Measurements from ENCODE around the gene LMF2.
"Not testable (repeated sequence)": the region's sequence is repeated elsewhere in the genome, so short reads cannot be mapped to it uniquely, and the experiment has no call there.

The LMF2 gene

DNA sequence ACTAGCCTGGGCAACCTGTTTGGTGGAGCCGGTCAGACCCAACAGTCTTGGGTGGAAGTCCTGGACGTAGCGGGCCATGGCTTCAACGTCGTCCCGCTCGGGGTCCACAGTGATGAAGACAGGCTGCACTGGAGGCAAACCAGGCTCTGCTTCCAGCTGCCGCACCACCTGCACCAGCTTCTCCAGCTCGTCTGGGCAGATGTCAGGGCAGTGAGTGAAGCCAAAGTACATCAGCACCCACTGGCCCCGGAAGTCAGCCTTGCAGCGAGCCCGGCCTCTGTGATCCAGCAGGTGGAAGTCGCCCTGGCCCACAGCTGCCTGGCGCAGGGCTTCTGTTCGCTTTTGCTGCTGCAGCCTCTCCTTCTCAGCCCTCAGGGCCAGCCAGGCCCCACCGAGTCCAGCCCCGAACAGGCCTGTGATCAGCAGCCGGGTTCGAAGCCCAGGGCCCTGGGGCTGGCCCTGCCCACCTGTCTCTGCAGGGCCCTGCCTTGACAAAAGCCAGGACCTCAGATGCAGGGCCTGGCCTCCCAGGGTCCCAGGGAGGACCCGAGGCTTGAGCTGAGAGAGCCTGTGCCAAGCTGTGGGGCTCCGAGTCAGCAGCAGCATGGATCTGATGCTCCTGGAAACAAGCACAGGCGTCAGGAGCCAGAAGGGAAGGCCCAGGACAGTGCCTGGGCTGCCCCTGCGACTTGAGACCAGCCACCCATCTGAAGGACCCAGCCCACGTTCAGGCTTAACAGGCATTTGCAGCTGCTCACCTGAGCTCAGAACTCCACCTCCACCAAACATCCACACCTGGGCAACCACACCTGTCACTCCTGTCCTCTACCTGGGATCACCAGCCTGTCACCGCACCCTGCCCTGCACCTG, 16.5 kb upstream of the LMF2 start:
- no peak for DNase-seq (ENCODE audit: low read depth in 2 of 2)

DNA sequence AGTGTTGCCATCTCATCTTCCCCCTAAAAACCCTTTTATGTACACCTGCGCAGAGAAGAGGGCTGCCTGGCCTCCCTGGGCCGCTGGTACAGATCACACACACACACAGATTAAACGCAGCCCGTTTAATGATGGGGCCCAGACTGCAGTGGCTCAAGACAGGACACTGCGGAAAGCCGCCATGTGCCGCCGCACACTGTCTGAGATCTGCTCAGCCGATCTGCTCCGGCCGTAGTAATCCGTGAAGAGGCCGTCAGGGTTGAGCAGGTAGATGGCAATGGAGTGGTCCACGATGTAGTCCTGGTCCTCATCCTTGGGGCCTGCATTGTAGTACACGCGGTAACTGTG, 15.9 kb upstream of the LMF2 start:
- DNase-seq (ENCODE audit: low read depth in 2 of 2) = no peak

DNA sequence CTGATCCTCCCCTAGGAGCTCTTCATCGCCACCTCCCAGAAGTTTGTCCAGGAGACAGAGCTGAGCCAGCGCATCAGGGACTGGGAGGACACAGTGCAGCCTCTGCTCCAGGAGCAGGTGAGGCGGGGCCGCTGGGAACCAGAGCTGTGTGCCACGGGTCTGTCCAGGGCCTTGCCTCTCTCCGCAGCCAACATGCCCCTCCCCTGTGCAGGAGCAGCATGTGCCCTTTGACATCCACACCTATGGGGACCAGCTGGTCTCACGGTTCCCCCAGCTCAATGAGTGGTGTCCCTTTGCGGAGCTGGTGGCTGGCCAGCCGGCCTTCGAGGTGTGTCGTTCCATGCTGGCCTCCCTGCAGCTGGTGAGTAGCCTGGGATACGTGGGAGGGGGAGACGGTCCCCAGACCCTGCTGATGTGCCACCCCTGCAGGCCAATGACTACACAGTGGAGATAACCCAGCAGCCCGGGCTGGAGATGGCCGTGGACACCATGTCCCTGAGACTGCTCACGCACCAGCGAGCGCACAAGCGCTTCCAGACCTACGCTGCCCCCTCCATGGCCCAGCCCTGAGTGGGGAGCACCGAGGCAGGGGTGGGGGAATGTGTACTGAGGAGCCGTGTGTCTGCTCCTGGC, 15.4 kb upstream of the LMF2 start:
- DNase-seq (ENCODE audit: low read depth in 2 of 2) = no peak

DNA sequence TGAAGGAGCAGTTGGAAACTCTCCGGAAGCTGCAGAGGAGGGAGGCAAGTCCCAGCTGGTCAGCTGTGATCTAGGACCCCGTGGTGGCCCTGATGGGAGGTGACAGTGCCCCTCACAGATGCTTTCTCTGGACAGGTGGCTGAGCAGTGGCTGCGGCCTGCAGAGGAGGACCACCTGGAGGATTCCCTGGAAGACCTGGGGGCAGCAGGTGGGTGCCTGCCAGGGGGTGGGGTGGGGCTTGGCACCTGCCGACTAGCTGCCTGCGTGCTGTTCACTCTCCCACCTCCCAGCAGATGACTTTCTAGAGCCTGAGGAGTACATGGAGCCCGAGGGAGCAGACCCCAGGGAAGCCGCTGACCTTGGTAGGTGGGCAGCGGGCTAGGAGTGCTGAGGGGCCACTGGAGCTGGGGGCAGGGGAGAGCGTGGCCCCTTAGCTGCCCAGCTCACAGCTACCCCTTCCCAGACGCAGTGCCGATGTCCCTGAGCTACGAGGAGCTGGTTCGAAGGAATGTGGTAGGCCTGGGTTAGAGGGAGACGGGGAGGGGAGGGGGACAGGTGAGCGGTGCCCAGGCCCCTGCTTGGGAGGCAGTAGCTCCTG, 14.8 kb upstream of the LMF2 start:
- no peak for DNase-seq (ENCODE audit: low read depth in 2 of 2)

DNA sequence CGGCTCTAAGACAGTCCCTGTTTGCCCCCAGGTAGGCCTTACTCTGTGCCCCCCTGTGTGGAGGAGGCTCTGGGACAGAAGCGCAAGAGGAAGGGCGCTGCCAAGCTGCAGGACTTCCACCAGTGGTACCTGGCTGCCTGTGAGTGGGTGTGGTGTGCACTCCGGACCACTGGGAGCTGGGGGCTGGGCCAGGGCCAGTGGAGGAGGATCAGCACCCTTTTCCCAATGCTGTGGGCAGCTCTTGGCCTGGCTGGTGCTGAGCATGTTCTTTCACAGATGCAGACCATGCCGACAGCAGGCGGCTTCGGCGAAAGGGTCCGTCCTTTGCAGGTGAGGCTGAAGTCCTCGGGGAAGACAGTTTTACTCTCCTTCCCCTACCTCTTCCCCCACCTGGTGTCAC, 14.2 kb upstream of the LMF2 start:
- DNase-seq (ENCODE audit: low read depth in 2 of 2) = no peak

DNA sequence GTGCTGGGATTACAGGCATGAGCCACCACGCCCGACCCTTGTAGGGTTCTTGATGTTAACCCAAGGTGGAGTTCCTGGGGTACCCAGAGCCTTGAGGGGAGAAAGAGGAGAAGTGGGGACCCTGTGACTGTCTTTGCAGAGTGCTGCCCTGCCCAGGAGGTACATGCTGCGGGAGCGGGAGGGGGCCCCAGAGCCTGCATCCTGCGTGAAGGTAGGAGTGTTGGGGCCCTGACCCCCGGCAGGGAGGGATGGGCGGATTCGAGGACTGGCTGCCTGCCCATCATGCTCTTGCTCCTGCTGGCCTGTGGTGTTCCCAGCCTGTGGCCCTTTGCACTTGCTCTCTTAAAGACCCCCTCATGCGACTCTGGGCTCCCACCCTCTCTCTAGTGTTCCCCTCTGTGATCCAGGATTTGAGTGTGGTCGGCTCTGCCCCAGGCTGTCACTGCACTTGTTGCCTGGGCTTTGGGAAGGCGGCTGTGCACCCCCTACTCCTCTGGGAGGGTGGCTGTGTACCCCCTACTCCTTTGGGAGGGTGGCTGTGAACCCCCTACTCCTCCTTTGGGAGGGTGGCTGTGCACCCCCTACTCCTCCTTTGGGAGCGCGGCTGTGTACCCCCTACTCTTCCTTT, 13.4 kb upstream of the LMF2 start:
- DNase-seq (ENCODE audit: low read depth in 2 of 2) = no peak

DNA sequence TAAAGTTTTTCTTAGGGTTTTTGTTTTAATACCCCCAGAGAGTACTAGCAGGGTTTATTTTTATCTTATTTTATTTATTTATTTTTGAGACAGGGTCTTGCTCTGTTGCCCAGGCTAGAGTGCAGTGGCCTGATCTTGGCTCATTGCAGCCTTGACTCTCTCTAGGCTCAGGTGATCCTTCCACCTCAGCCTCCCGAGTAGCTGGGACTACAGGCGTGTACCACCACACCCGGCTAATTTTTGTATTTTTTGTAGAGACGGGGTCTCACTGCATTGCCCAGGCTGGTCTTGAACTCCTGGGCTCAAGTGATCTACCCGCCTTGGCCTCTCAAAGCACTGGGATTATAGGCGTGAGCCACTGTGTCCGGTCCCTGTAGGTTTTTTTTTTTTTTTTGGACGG, 12.7 kb upstream of the LMF2 start:
- DNase-seq (ENCODE audit: low read depth in 2 of 2) = not testable (repeated sequence)

DNA sequence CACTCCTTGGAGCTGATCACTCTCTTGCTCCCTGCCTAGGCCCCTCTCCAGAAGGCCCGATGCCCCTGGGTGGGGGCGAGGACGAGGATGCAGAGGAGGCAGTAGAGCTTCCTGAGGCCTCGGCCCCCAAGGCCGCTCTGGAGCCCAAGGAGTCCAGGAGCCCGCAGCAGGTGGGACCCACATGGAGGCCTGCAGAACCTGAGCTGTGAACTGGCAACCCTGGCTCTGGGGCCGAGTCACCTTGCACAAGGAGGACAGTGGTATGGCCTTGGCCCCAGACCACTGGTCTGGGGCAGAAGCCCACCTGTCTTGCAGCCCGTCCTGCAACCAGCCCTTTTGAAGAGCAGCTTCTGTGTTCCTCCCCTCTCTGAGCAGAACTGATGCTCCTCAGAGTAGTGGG, 11.6 kb upstream of the LMF2 start:
- DNase-seq (ENCODE audit: low read depth in 2 of 2) = no peak

DNA sequence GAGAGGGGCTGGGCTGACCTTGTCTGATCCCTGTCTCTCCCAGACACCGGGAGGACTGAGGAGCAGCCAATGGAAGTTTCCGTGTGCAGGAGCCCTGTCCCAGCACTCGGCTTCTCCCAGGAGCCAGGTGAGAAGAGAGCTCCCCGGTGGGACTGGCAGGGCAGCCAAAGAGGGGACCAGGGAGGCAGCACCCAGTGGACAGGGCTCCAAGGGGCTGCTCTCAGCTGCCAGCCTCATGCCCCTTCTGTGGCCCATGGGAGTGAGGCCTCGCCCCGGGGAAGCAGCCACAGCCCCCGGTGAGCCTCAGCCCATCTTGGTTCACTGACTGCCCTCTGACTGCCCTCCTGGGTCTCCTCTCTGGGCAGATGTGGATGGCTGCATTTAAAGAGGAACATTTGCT, 11.1 kb upstream of the LMF2 start:
- no peak for DNase-seq (ENCODE audit: low read depth in 2 of 2)

DNA sequence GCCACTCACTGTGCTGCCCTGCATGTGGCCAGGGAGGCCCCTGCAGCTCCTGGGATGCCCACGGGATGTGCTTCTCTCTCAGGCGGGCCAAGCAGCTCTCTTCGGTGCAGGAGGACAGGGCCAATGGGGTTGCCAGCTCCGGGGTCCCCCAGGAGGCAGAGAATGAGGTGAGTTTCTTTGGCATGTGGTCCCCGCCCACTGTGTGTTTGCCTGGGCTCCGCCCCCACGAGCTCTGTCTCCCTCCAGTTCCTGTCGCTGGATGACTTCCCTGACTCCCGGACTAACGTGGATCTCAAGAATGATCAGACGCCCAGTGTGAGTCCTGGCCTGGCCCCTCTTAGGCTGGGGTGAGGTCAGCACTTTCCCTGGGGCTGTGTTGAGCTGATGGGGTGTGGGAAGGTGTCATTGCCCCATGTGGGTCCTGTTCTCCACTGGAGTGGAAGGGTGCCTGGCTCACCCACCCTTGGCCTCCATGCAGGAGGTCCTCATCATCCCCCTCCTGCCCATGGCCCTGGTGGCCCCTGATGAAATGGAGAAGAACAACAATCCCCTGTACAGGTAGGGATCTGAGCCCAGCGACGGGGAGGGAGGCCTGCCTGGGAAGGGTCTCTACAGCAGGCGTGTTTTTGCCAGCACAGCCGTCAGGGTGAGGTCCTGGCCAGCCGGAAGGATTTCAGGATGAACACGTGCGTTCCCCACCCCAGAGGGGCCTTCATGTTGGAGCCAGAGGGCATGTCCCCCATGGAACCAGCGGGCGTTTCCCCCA, 10.2 kb upstream of the LMF2 start:
- no peak for DNase-seq (ENCODE audit: low read depth in 2 of 2)

DNA sequence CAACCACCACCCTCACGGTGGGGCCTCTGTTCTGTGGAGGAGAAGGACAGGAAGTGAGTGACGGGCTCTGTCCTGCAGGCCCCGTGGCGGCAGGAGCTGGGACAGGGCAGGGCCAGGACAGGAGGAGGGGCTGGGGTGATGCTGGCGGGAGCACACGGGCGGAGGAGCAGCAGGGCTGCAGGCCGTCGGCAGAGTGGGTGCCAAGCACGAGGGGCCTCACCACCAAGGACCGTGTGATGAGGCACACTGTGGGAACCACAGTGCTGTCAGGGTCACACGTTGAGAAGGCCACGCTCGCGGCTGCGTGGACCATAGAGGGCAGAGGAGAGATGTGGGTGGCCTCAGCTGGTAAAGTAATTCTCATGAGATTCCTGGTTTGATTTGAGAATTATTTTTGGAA, 9.4 kb upstream of the LMF2 start:
- DNase-seq (ENCODE audit: low read depth in 2 of 2) = no peak

DNA sequence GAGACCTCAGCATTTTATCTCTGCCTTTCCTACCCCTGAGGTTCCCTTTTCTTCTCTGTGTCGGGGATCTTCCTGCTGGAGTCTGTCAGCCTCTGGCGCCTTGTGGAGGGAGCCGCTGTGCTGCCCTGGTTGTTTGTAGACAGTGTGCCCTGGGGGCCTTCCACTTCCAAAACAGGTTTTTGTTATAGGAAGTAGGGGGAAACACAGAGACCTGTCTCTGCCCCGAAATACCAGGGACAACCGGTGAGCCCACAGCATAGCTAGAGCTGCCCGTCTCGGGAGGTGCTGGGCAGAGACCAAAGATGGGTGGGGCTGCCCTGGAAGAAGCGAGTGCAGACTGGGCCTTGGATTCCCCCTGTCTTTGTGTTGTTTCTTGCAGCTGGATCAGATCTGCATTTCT, 8.6 kb upstream of the LMF2 start:
- no peak for DNase-seq (ENCODE audit: low read depth in 2 of 2)

DNA sequence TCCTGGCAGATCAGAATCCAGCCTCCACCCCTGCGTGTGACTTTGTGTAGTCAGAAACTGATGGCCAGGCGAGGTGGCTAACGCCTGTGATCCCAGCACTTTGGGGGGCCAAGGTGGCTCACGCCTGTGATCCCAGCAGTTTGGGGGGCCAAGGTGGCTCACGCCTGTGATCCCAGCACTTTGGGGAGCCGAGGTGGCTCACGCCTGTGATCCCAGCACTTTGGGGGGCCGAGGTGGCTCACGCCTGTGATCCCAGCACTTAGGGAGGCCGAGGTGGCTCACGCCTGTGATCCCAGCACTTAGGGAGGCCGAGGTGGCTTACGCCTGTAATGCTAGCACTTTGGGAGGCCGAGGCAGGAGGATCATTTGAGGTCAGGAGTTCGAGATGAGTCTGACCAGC, 5.7 kb upstream of the LMF2 start:
- DNase-seq (ENCODE audit: low read depth in 2 of 2) = no peak

DNA sequence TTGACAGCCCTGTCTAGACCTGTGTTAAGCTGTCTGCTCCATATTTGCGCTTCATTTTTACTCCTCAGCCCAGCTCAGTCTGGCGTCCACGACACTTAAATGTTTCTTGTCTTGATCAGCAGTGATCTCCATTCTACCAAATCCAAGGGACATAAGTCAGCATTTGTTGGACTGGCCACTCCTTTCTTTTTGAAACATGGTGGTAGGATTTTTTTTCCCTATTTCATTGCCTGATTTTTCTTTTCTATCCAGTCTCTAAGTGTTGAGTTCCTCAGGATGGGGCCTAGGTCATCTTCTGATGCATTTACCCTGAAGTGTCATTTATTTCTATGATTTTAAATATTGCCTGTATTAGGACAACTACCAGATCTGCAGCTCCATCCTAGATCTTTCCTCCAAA, 1.4 kb upstream of the LMF2 start:
- DNase-seq (ENCODE audit: low read depth in 2 of 2) = no peak

DNA sequence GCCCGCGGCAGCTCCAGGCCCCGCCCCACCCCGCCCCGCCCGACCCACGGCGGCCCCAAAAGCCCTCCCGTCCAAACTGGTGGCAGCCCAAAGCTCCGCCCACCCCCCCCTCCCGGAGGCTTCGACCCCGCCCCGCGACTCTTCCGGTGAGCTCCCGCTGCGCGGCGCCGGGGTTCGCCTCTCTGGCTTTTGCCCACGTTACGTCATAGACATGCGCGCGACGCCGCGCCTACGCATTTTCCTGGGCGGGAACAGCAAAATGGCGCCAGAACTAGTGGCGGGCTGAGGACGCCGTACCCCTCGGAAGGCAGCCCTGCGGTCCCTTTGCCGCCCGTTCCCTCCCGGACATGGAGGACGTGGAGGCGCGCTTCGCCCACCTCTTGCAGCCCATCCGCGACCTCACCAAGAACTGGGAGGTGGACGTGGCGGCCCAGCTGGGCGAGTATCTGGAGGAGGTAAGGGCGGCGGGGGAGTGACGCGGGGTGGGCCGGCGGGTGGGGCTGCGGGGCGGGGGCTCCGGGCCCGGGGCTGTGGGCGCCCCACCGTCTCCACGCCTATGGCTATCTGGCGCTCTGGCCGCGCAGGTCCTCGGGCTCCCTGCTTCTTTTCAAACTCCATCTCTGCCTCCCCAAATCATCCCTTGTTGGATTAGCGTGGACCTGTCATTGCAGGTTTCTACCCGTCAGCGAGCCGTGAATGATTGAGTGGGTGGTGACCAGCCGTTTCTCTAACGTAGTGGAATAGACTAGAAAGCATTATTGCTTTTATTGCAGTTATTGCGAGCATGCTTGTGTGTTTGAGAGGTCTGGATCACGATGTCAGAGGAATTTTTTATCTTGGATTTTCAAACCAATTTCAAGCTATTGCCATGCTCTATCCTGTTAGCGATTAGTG, 736 bp upstream of the LMF2 start, which contains the start of gene NCAPH2:
NCAPH2 (plus strand) TSS at position 234 of the 894 bp plus-strand sequence; CDS start at position 348, 114 bp downstream.
- DNase-seq (ENCODE audit: low read depth in 2 of 2) = peak; percentile 95

DNA sequence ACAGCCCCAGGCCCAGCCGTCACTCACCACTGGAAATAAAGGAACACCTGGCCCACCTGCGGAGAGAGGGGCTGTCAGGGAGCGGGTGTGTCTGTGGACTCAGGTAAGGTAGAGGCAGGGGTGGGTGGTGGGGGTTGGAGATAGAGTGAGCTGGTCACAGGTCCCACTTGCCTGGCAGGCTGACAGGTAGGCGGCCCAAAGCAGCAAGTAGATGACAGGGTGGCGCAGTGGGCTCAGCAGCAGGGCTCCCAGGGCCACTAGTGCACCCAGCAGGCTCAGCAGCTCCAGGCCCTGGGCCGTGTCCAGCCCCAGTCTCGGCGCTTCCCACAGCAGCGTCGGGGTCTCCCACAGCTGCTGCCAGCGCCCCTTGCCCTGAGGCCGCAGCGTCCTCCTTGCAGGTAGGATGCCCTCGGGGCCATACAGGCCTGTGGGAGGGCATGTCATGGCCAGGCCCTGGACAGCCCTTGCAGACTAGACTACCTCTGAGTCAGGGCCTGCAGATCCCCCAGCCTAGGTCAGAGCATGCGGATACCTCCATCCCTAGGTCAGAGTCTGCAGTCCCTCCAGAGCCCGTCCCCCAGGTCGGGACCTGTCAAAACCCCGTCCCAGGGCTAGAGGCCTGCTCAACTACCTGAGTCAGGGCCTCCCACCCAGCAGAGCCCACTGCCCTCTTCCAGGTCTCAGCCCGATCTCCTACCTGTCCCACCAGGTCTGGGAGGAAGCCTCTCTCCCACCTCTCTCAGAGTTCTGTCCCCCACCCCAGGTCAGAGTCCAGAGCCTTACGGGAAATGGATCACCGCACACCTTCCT, 686 bp downstream of the LMF2 start:
- no peak for DNase-seq (ENCODE audit: low read depth in 2 of 2)

DNA sequence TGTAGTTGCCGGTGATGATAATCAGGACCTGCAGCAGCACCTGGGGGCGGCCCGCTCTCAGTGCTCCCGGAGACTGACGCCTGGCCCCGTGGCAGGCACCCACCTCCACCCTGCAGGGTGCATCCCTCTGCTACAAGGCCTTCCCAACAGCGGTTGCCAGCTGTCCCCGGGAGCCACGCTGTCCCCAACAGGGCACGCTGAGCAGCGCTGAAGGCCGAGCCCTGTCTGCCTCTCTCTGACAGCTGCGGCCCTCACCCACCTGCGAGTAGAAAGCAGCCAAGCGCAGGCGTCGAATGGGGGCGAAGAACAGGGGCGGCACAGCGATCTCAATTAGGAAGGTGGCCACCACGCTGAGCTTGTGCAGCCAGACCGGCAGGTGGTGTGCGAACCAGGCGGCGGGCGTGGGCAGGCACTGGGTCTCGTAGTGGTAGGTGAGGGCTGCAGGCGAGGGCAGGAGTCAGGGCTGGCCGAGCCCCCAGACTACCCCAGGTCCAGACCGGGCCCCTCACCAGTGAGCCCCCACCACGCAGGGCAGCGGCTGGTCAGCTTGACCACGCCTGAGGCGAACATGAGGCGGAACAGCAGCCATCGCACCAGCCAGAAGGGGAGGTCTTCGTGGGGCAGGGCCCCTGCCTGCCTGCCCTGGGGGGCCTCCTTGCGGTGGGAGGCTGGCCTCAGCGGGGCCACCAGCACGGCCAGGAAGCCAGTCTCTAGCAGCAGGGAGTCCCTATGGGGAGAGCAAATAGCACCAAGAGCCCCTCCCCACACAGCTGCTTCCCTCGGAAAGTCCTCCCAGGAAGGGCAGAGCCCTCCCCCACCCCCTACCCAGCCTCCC, 1.5 kb downstream of the LMF2 start:
- no peak for DNase-seq (ENCODE audit: low read depth in 2 of 2)

DNA sequence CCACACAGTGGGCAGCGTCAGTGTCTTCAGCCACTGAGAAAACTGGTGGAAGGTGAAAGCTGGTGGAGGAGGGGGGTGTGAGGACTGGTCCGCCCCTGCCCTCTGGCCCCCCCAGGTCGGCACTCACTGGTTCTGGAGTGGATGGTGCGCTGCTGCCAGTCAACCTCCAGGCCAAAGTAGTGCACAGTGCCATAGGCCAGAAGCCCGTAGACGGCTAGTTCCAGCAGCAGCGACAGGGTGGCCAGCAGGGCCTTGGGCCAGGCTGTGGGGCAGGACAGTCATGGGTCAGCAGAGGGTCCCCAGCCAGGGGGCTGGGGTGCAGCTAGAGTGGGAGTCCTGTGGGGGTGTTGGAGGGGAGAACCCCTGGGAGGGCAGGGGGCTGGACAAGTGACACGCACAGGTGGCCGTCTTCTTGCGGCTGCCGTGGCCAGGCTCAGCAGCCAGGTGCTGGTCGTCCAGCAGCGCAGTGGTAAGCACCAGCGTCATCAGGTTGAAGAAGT, 2.2 kb downstream of the LMF2 start:
- DNase-seq (ENCODE audit: low read depth in 2 of 2) = no peak
